ENCODE data around the gene PLD6. TPM values are rescaled to one million over a fixed set of nuclear protein-coding genes. Genes with fewer than 3 reads are reported as not detected.
A peak's percentile ranks its signal among the peaks of the same experiment; 100 is the strongest.

PLD6 gene
- total RNA-seq, 1 experiment from 2014 or later = 0.09 TPM

DNA sequence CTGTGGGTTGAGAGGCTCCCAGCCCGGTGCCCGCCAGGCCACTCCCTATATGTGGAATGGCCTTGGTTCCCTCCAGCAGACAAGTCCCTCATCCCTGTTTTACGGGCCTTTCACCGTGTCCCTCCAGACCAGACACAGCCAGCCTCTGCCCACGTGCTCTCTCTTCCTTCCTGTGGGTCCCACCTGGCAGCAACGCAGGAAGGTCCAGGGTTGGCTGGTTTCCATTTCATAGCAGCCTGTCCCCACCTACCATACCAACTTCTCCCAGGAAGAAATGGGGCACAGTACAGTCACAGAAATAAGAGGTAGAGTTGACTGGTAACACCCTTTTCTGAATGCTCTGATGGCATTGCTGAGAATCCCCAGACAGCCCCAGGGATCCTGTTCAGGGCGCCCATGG, 34.9 kb downstream of the PLD6 start:
- H2BK20ac ChIP-seq (ENCODE audit: low read depth, low read length, poor library complexity, severe bottlenecking) = no peak overlapping the region
- no peaks in the 10 kb centered on the region for H4K20me1 ChIP-seq (ENCODE audit: control insufficient read depth, insufficient read depth, insufficient read length)
- H4K5ac ChIP-seq (ENCODE audit: insufficient read length, low read depth, low read length) = no peak overlapping the region
- Mint-ChIP-seq H3K27ac (peak overlapping the region in 2 of 3 experiments; percentile 19 to 73; a peak in 3 of 7 replicates), H3K9me3 (no peaks in the 10 kb centered on the region), H3K27me3 (ENCODE audit: low read depth) (no peaks in the 10 kb centered on the region), H3K4me1 (peaks cover 2 to 16% of the 10 kb centered on the region in 2 experiments; a peak in 2 of 4 replicates), H3K36me3 (ENCODE audit: insufficient read depth in 1 of 3, low read depth in 3 of 3) (peaks cover 13 to 59% (median 35%) of the 10 kb centered on the region in 3 experiments; a peak in 6 of 7 replicates), H3K4me3 (no peak overlapping the region)
- H2AFZ ChIP-seq (ENCODE audit: low read length) = no peak overlapping the region
- H3K4ac ChIP-seq (ENCODE audit: low read depth, low read length) = no peak overlapping the region
- no peak overlapping the region for H3T11ph ChIP-seq (ENCODE audit: low read length)
- H3K23ac ChIP-seq (ENCODE audit: insufficient read length, low read depth, low read length) = no peak overlapping the region
- H3K79me2 ChIP-seq (ENCODE audit: insufficient read depth, low read length) = no peaks in the 10 kb centered on the region
- no peak overlapping the region for H2BK15ac ChIP-seq (ENCODE audit: low read depth, low read length)
- H2BK12ac ChIP-seq (ENCODE audit: insufficient read length, low read depth, low read length) = no peak overlapping the region
- no peak overlapping the region for H4K91ac ChIP-seq (ENCODE audit: insufficient read length, low read depth, low read length)
- H2BK120ac ChIP-seq (ENCODE audit: low read depth, low read length, poor library complexity, severe bottlenecking) = no peak overlapping the region
- no peak for DNase-seq
- WGBS (ENCODE audit: extremely low coverage, insufficient read length, low lambda C conversion rate) = no CpG with 5 or more reads among the region's 7 CpGs
- no peak overlapping the region for H2BK5ac ChIP-seq (ENCODE audit: insufficient read length, low read length)
- no peaks in the 10 kb centered on the region for H3K4me1 ChIP-seq (ENCODE audit: insufficient read depth, low read length)
- no peak overlapping the region for H4K8ac ChIP-seq (replicated peaks; ENCODE audit: insufficient read length, low read depth, low read length)
- no peaks in the 10 kb centered on the region for H3K9me3 ChIP-seq (ENCODE audit: control insufficient read depth, low read depth, low read length)
- TF ChIP-seq, protein P1, sequence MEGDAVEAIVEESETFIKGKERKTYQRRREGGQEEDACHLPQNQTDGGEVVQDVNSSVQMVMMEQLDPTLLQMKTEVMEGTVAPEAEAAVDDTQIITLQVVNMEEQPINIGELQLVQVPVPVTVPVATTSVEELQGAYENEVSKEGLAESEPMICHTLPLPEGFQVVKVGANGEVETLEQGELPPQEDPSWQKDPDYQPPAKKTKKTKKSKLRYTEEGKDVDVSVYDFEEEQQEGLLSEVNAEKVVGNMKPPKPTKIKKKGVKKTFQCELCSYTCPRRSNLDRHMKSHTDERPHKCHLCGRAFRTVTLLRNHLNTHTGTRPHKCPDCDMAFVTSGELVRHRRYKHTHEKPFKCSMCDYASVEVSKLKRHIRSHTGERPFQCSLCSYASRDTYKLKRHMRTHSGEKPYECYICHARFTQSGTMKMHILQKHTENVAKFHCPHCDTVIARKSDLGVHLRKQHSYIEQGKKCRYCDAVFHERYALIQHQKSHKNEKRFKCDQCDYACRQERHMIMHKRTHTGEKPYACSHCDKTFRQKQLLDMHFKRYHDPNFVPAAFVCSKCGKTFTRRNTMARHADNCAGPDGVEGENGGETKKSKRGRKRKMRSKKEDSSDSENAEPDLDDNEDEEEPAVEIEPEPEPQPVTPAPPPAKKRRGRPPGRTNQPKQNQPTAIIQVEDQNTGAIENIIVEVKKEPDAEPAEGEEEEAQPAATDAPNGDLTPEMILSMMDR (conservative IDR thresholded peaks at IDR 0.05) = no peak
- no peak overlapping the region for H3K4me2 ChIP-seq (ENCODE audit: insufficient read depth, insufficient read length, low read length)
- no peak overlapping the region for H3K56ac ChIP-seq (ENCODE audit: insufficient read length, low read depth, low read length)
- H3K14ac ChIP-seq (ENCODE audit: insufficient read depth, low read length) = no peak overlapping the region
- H3K23me2 ChIP-seq (ENCODE audit: insufficient read length, low read depth, low read length, poor library complexity, severe bottlenecking) = no peaks in the 10 kb centered on the region
- H3K79me1 ChIP-seq (ENCODE audit: insufficient read depth, low read depth, low read length, poor library complexity, severe bottlenecking) = no peaks in the 10 kb centered on the region
- no peak overlapping the region for H3K9ac ChIP-seq (ENCODE audit: extremely low read depth, insufficient read length, low read length)
- no peak overlapping the region for H2AK5ac ChIP-seq (ENCODE audit: insufficient read length, low read length)
- H3K18ac ChIP-seq (ENCODE audit: insufficient read length, low read depth, low read length) = no peak overlapping the region
- no peak overlapping the region for H3K27ac ChIP-seq (ENCODE audit: insufficient read length, low read depth, low read length)
- H3K27me3 ChIP-seq (ENCODE audit: insufficient read depth, low read length) = no peaks in the 10 kb centered on the region

All from H9 (cell line).